H9 (cell line): ENCODE results near the gene CNGA2. TPM values are rescaled to one million over a fixed set of nuclear protein-coding genes. Genes with fewer than 3 reads are reported as not detected.

ENCODE experiments used
- DNase-seq: peaks from one replicate; pipeline ENCODE4 v3.0.0-alpha.2; 2017
- H2AFZ ChIP-seq: one replicate; pipeline ENCODE4 v1.6.1; 2013; ENCODE audit warnings: mild to moderate bottlenecking, low read length, control low read depth, moderate library complexity
- H2AK5ac ChIP-seq: 2 replicates; pipeline ENCODE4 v1.6.1; 2013; ENCODE audit warnings: low read length, control low read depth, mixed read lengths; ENCODE audit not compliant: insufficient read length
- H2BK120ac ChIP-seq: one replicate; pipeline ENCODE4 v1.6.1; 2013; ENCODE audit warnings: low read depth, mild to moderate bottlenecking, low read length, control low read depth, inconsistent platforms; ENCODE audit not compliant: poor library complexity, severe bottlenecking
- H2BK12ac ChIP-seq: 2 replicates; pipeline ENCODE4 v1.6.1; 2013; ENCODE audit warnings: low read length, control low read depth, mixed read lengths, low read depth; ENCODE audit not compliant: insufficient read length
- H2BK15ac ChIP-seq: 2 replicates; pipeline ENCODE4 v1.6.1; 2013; ENCODE audit warnings: low read depth, low read length, control low read depth
- H2BK20ac ChIP-seq: one replicate; pipeline ENCODE4 v1.6.1; 2013; ENCODE audit warnings: low read depth, mild to moderate bottlenecking, low read length, control low read depth, inconsistent platforms; ENCODE audit not compliant: poor library complexity, severe bottlenecking
- H2BK5ac ChIP-seq: 2 replicates; pipeline ENCODE4 v1.6.1; 2013; ENCODE audit warnings: low read length, control low read depth, mixed read lengths; ENCODE audit not compliant: insufficient read length
- H3K14ac ChIP-seq: 2 replicates; pipeline ENCODE4 v1.6.1; 2013; ENCODE audit warnings: low read length, control low read depth; ENCODE audit not compliant: insufficient read depth
- H3K18ac ChIP-seq: 2 replicates; pipeline ENCODE4 v1.6.1; 2013; ENCODE audit warnings: low read depth, mild to moderate bottlenecking, mixed read lengths, low read length, control low read depth; ENCODE audit not compliant: insufficient read length
- H3K23ac ChIP-seq: 2 replicates; pipeline ENCODE4 v1.6.1; 2013; ENCODE audit warnings: low read length, control low read depth, mixed read lengths, low read depth; ENCODE audit not compliant: insufficient read length
- H3K23me2 ChIP-seq: 2 replicates; pipeline ENCODE4 v1.6.1; 2013; ENCODE audit warnings: low read depth, mild to moderate bottlenecking, mixed read lengths, low read length, control low read depth; ENCODE audit not compliant: insufficient read length, poor library complexity, severe bottlenecking
- H3K27ac ChIP-seq: 2 replicates; pipeline ENCODE4 v1.5.1; 2013; ENCODE audit warnings: low read length, control low read depth, mixed read lengths, low read depth; ENCODE audit not compliant: insufficient read length
- H3K27me3 ChIP-seq: 2 replicates; pipeline ENCODE4 v1.6.1; 2013; ENCODE audit warnings: low read length, control low read depth, inconsistent platforms; ENCODE audit not compliant: insufficient read depth
- H3K4ac ChIP-seq: 2 replicates; pipeline ENCODE4 v1.6.1; 2013; ENCODE audit warnings: low read depth, mild to moderate bottlenecking, control low read depth, inconsistent platforms, low read length, moderate library complexity
- H3K4me1 ChIP-seq: 2 replicates; pipeline ENCODE4 v1.6.1; 2013; ENCODE audit warnings: low read length, control low read depth, inconsistent platforms; ENCODE audit not compliant: insufficient read depth
- H3K4me2 ChIP-seq: 2 replicates; pipeline ENCODE4 v1.6.1; 2013; ENCODE audit warnings: low read length, control low read depth, mixed read lengths; ENCODE audit not compliant: insufficient read length, insufficient read depth
- H3K56ac ChIP-seq: 2 replicates; pipeline ENCODE4 v1.6.1; 2013; ENCODE audit warnings: low read depth, mild to moderate bottlenecking, mixed read lengths, low read length, control low read depth; ENCODE audit not compliant: insufficient read length
- H3K79me1 ChIP-seq: 2 replicates; pipeline ENCODE4 v1.6.1; 2013; ENCODE audit warnings: low read depth, mild to moderate bottlenecking, moderate library complexity, low read length, control low read depth, inconsistent platforms; ENCODE audit not compliant: insufficient read depth, poor library complexity, severe bottlenecking
- H3K79me2 ChIP-seq: 2 replicates; pipeline ENCODE4 v1.6.1; 2013; ENCODE audit warnings: low read length, control low read depth, inconsistent platforms; ENCODE audit not compliant: insufficient read depth
- H3K9ac ChIP-seq: 2 replicates; pipeline ENCODE4 v1.6.1; 2013; ENCODE audit warnings: low read length, control low read depth, mixed read lengths; ENCODE audit not compliant: insufficient read length; ENCODE audit errors: extremely low read depth
- H3K9me3 ChIP-seq: one replicate; pipeline ENCODE4 v1.6.1; 2013; ENCODE audit warnings: low read depth, low read length, inconsistent platforms; ENCODE audit not compliant: control insufficient read depth
- H3T11ph ChIP-seq: one replicate; pipeline ENCODE4 v1.6.1; 2013; ENCODE audit warnings: mild to moderate bottlenecking, low read length, control low read depth, inconsistent platforms
- H4K20me1 ChIP-seq: one replicate; pipeline ENCODE4 v1.6.1; 2013; ENCODE audit not compliant: control insufficient read depth, insufficient read length, insufficient read depth
- H4K5ac ChIP-seq: 2 replicates; pipeline ENCODE4 v1.6.1; 2013; ENCODE audit warnings: low read depth, mild to moderate bottlenecking, mixed read lengths, low read length, control low read depth; ENCODE audit not compliant: insufficient read length
- H4K8ac ChIP-seq: replicated peaks from 2 replicates; pipeline ENCODE4 v1.6.1; 2013; ENCODE audit warnings: low read length, control low read depth, mixed read lengths, low read depth; ENCODE audit not compliant: insufficient read length
- H4K91ac ChIP-seq: 2 replicates; pipeline ENCODE4 v1.6.1; 2013; ENCODE audit warnings: low read depth, mild to moderate bottlenecking, moderate library complexity, mixed read lengths, low read length, control low read depth; ENCODE audit not compliant: insufficient read length
- H3K27ac Mint-ChIP-seq, 3 experiments: 2 replicates in 2 of 3; 3 replicates in 1 of 3; pipeline ENCODE4 v1.8.0; 2020 to 2021; ENCODE audit warnings: mixed read lengths in 3 of 3, mild to moderate bottlenecking in 1 of 3, moderate library complexity in 1 of 3
- H3K27me3 Mint-ChIP-seq: 2 replicates; pipeline ENCODE4 v1.8.0; 2021; ENCODE audit warnings: low read depth, mild to moderate bottlenecking, moderate library complexity, mixed read lengths
- H3K36me3 Mint-ChIP-seq, 3 experiments: 2 replicates in 2 of 3; 3 replicates in 1 of 3; pipeline ENCODE4 v1.8.0; 2020 to 2021; ENCODE audit warnings: low read depth in 3 of 3, mixed read lengths in 3 of 3; ENCODE audit not compliant: insufficient read depth in 1 of 3
- H3K4me1 Mint-ChIP-seq, 2 experiments: 2 replicates each; pipeline ENCODE4 v1.8.0; 2020; ENCODE audit warnings: mixed read lengths in 2 of 2
- H3K4me3 Mint-ChIP-seq, 2 experiments: 2 replicates in 1 of 2; 3 replicates in 1 of 2; pipeline ENCODE4 v1.8.0; 2020 to 2021; ENCODE audit warnings: mild to moderate bottlenecking in 2 of 2, mixed read lengths in 2 of 2, moderate library complexity in 1 of 2
- H3K9me3 Mint-ChIP-seq, 2 experiments: 2 replicates in 1 of 2; 3 replicates in 1 of 2; pipeline ENCODE4 v1.8.0; 2020; ENCODE audit warnings: mild to moderate bottlenecking in 2 of 2, mixed read lengths in 2 of 2, moderate library complexity in 1 of 2
- WGBS: extraction: QIAGEN DNeasy Blood & Tissue Kit; methylation state at CpG from one replicate; pipeline ENCODE4 v1.1.7; 2013; ENCODE audit warnings: missing lambda C conversion rate, low lambda C conversion rate, mixed read lengths; ENCODE audit not compliant: insufficient read length; ENCODE audit errors: extremely low coverage; 5-methylcytosine and 5-hydroxymethylcytosine counted together
- total RNA-seq: library from RNA; stranded (reverse); gene quantifications from 2 replicates; pipeline ENCODE4 v1.2.1, GENCODE V29; 2021
- TF ChIP-seq, protein P1 (sequence below): fragments of 200-600 bp; sonication (generic); conservative IDR thresholded peaks from 3 replicates; pipeline ENCODE4 v1.8.0; 2021; ENCODE audit warnings: antibody characterized with exemption, mild to moderate bottlenecking

CNGA2 gene
- total RNA-seq, 1 experiment from 2014 or later = not detected

DNA sequence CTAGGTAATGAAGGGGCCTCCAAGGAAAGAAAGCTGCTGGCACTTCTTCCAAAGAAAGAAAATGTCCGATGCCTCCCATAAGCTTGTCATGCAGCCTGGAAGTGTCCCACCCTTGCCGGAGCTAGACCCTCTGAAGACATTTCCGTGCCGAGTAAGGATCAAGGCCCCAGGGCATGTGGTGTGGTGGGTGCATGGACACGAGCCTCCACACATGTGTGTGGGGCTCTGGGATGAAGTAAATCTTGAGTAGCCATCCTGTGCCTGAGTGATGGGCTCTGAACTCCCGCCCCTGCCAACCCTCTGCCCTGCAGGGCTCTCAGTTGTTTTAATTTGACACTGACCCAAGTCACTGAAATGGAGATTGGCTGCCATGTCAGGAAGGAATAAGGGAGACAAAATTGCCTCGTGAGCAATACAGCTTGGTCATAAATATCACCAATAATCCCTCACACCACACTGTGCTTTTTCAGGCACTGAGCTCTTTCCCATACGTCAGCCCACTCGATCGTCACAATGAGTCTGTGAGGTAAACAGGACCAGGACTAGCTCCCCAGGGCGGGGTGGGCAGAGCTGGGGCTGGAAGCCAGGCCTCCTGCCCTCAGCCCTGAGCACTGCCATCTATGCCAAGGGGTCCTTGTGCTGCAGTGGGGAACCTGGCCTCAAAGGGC, 24.6 kb downstream of the CNGA2 start:
- Histone ChIP-seq H3K4ac (no peak overlapping the region), H2AK5ac (no peak overlapping the region), H4K91ac (no peak overlapping the region), H3K18ac (no peak overlapping the region), H3K4me1 (no peaks in the 10 kb centered on the region), H2BK12ac (no peak overlapping the region), H3K23ac (no peak overlapping the region), H4K8ac (no peak overlapping the region), H3K14ac (no peak overlapping the region), H2BK20ac (no peak overlapping the region), H2BK120ac (no peak overlapping the region), H2BK5ac (no peak overlapping the region), H3K9ac (no peak overlapping the region), H3K9me3 (peaks cover 48% of the 10 kb centered on the region), H3T11ph (no peak overlapping the region), H4K5ac (no peak overlapping the region), H3K79me1 (no peaks in the 10 kb centered on the region), H2AFZ (no peak overlapping the region), H3K27me3 (no peaks in the 10 kb centered on the region), H3K79me2 (no peaks in the 10 kb centered on the region), H3K23me2 (no peaks in the 10 kb centered on the region), H2BK15ac (no peak overlapping the region), H3K4me2 (no peak overlapping the region), H3K56ac (no peak overlapping the region), H4K20me1 (no peaks in the 10 kb centered on the region), H3K27ac (no peak overlapping the region)
- H3K4me1 Mint-ChIP-seq = no peaks in the 10 kb centered on the region
- H3K36me3 Mint-ChIP-seq = peaks cover 0 to 4% (median 0%) of the 10 kb centered on the region in 3 experiments; a peak in 4 of 7 replicates
- H3K27ac Mint-ChIP-seq = no peak overlapping the region
- H3K4me3 Mint-ChIP-seq = no peak overlapping the region
- H3K27me3 Mint-ChIP-seq = peaks cover 10% of the 10 kb centered on the region
- no CpG with 5 or more reads among the region's 11 CpGs for whole genome bisulfite sequencing
- no peak for DNase-seq
- TF ChIP-seq, protein P1, sequence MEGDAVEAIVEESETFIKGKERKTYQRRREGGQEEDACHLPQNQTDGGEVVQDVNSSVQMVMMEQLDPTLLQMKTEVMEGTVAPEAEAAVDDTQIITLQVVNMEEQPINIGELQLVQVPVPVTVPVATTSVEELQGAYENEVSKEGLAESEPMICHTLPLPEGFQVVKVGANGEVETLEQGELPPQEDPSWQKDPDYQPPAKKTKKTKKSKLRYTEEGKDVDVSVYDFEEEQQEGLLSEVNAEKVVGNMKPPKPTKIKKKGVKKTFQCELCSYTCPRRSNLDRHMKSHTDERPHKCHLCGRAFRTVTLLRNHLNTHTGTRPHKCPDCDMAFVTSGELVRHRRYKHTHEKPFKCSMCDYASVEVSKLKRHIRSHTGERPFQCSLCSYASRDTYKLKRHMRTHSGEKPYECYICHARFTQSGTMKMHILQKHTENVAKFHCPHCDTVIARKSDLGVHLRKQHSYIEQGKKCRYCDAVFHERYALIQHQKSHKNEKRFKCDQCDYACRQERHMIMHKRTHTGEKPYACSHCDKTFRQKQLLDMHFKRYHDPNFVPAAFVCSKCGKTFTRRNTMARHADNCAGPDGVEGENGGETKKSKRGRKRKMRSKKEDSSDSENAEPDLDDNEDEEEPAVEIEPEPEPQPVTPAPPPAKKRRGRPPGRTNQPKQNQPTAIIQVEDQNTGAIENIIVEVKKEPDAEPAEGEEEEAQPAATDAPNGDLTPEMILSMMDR = no peak
- peaks cover 73 to 77% of the 10 kb centered on the region in 2 experiments for H3K9me3 Mint-ChIP-seq
